K562 (cell line): ENCODE data around the gene POLR3A. TPM values are rescaled to one million over a fixed set of nuclear protein-coding genes. Genes with fewer than 3 reads are reported as not detected.
A peak's percentile ranks its signal among the peaks of the same experiment; 100 is the strongest.

ENCODE experiments used
- ATAC-seq: fragments of 200-7000 bp; cut with Tn5 transposase; 3 replicates; pipeline ENCODE4 v1.9.1; 2020; ENCODE audit warnings: moderate library complexity
- BruUV-seq: library from RNA; stranded (reverse); fragments of 400-500 nt; replicated peaks from 2 replicates; lab custom pipeline; 2021; lab: Mats Ljungman, UMichigan
- CTCF ChIA-PET: fragments of 300-600 bp; formaldehyde crosslinking; extraction: SDS; loops from one replicate; lab custom pipeline; 2021; ENCODE audit warnings: low intra/inter-chr PET ratio; lab: Yijun Ruan, JAX
- POLR2A ChIA-PET: fragments of 300-600, 350-650 bp; sonication (Branson Sonifier 250); formaldehyde crosslinking; extraction: SDS; loops from one replicate; lab custom pipeline; 2021; ENCODE audit warnings: antibody characterized with exemption, inconsistent platforms; lab: Yijun Ruan, JAX
- DNase-seq, 4 experiments: peaks; one replicate each; pipeline versions ENCODE4 v3.0.0 to v3.0.0-alpha.2; 2011 to 2018; ENCODE audit warnings: low spot score in 3 of 4, mixed read lengths in 3 of 4; ENCODE audit errors: extremely low read depth in 1 of 4
- FAIRE-seq: peaks from 2 replicates; lab custom pipeline; 2011; peaks lifted over from hg19 to GRCh38; lab: Jason Lieb, UNC
- H2AFZ ChIP-seq: 2 replicates; pipeline ENCODE4 v1.6.0; 2011; ENCODE audit warnings: low read depth, low read length, control low read depth, inconsistent platforms
- H3K27ac ChIP-seq: fragments of 200-600 bp; 3 replicates; pipeline ENCODE4 v1.8.0; 2011; ENCODE audit warnings: low read depth, mild to moderate bottlenecking, control low read depth, inconsistent platforms, low read length, moderate library complexity, mixed read lengths; ENCODE audit errors: extremely low read depth
- H3K27me3 ChIP-seq, 2 experiments: fragments of 300-600 bp in 1 of 2; 2 replicates in 1 of 2; 3 replicates in 1 of 2; pipeline versions ENCODE4 v1.6.0 to v1.8.0; 2011; ENCODE audit warnings: inconsistent platforms in 2 of 2, low read length in 2 of 2, mild to moderate bottlenecking in 1 of 2, mixed read lengths in 1 of 2, moderate library complexity in 1 of 2; ENCODE audit not compliant: control insufficient read depth in 2 of 2, insufficient read depth in 2 of 2
- H3K36me3 ChIP-seq: fragments of 300-600 bp; 3 replicates; pipeline ENCODE4 v1.8.0; 2011; ENCODE audit warnings: mild to moderate bottlenecking, low read length, inconsistent platforms; ENCODE audit not compliant: control insufficient read depth, insufficient read depth
- H3K4me1 ChIP-seq, 2 experiments: fragments of 200-600 bp in 1 of 2; replicated peaks in 1 of 2; 2 replicates in 1 of 2; 3 replicates in 1 of 2; pipeline versions ENCODE4 v1.5.1 to v1.8.0; 2011; ENCODE audit warnings: inconsistent platforms in 2 of 2, low read length in 2 of 2, mild to moderate bottlenecking in 1 of 2, mixed read lengths in 1 of 2, moderate library complexity in 1 of 2; ENCODE audit not compliant: control insufficient read depth in 2 of 2, insufficient read depth in 2 of 2
- H3K4me2 ChIP-seq: 2 replicates; pipeline ENCODE4 v1.6.1; 2011; ENCODE audit warnings: low read length, control low read depth, inconsistent platforms, mixed read lengths; ENCODE audit not compliant: insufficient read depth
- H3K4me3 ChIP-seq: fragments of 200-600 bp; sonication (generic), shearing (Covaris generic); 2 replicates; pipeline ENCODE4 v1.5.1; 2016; ENCODE audit warnings: control low read depth, inconsistent platforms
- H3K79me2 ChIP-seq: fragments of 200-600 bp; 3 replicates; pipeline ENCODE4 v1.8.0; 2011; ENCODE audit warnings: low read length, inconsistent platforms; ENCODE audit not compliant: control insufficient read depth, insufficient read depth
- H3K9ac ChIP-seq, 2 experiments: 2 replicates each; pipeline versions ENCODE4 v1.6.0 to v1.6.1; 2011; ENCODE audit warnings: low read depth in 2 of 2, low read length in 2 of 2, control low read depth in 1 of 2, inconsistent platforms in 1 of 2, mild to moderate bottlenecking in 1 of 2, mixed read lengths in 1 of 2; ENCODE audit not compliant: insufficient read depth in 1 of 2
- H3K9me1 ChIP-seq: one replicate; pipeline ENCODE4 v1.6.0; 2011; ENCODE audit warnings: inconsistent platforms, mild to moderate bottlenecking, low read length, moderate library complexity; ENCODE audit not compliant: control insufficient read depth, insufficient read depth
- H3K9me3 ChIP-seq: replicated peaks from 2 replicates; pipeline ENCODE4 v1.5.1; 2011; ENCODE audit warnings: low read depth, low read length, inconsistent platforms; ENCODE audit not compliant: control insufficient read depth, insufficient read depth
- H4K20me1 ChIP-seq: replicated peaks from 2 replicates; pipeline ENCODE4 v1.6.1; 2011; ENCODE audit warnings: low read length, inconsistent platforms, mixed read lengths; ENCODE audit not compliant: control insufficient read depth, insufficient read depth
- EHMT2 ChIP-seq: fragments of 450-650 bp; IDR thresholded peaks from 2 replicates; pipeline ENCODE4 v1.6.1; 2018; ENCODE audit warnings: antibody characterized with exemption
- GABPB2 ChIP-seq: fragments of 250-450 bp; sonication (Bioruptor Pico); conservative IDR thresholded peaks from 2 replicates; pipeline ENCODE4 v1.5.1; 2021; ENCODE audit warnings: mild to moderate bottlenecking
- KLF6 ChIP-seq: fragments of 250-450 bp; sonication (Bioruptor Pico); IDR thresholded peaks from 2 replicates; pipeline ENCODE4 v1.4.0; 2020; ENCODE audit warnings: mild to moderate bottlenecking, moderate library complexity, borderline replicate concordance
- MCM5 ChIP-seq: fragments of 450-650 bp; IDR thresholded peaks from 2 replicates; pipeline ENCODE4 v1.6.1; 2016; ENCODE audit warnings: low read depth
- NR2F6 ChIP-seq: fragments of 450-650 bp; formaldehyde crosslinking; IDR thresholded peaks from 2 replicates; pipeline ENCODE4 v1.4.0; 2020; ENCODE audit warnings: mild to moderate bottlenecking
- SRSF3 ChIP-seq: fragments of 200-400 bp; formaldehyde crosslinking; IDR thresholded peaks from 2 replicates; pipeline ENCODE4 v1.6.1; 2016; ENCODE audit warnings: mild to moderate bottlenecking, low read length, moderate library complexity; ENCODE audit not compliant: insufficient read depth
- TEAD1 ChIP-seq, 2 experiments: fragments of 450-650 bp in 1 of 2; sonication (generic) in 1 of 2; formaldehyde crosslinking; IDR thresholded peaks; 2 replicates each; pipeline versions ENCODE4 v1.4.0 to v1.8.0; 2020 to 2022; ENCODE audit warnings: mild to moderate bottlenecking in 2 of 2, missing genetic modification reagents in 1 of 2
- ZNF232 ChIP-seq: sonication (generic); formaldehyde crosslinking; IDR thresholded peaks from 2 replicates; pipeline ENCODE4 v1.8.0; 2022; ENCODE audit warnings: mild to moderate bottlenecking, missing genetic modification reagents
- ZNF316 ChIP-seq: fragments of 450-650 bp; IDR thresholded peaks from 2 replicates; pipeline ENCODE4 v1.6.1; 2016
- WGBS: fragments of 100-300 bp; shearing (Covaris generic); methylation state at CpG from one replicate; pipeline ENCODE4 v1.1.6; 2016; ENCODE audit warnings: low coverage, mixed read lengths; ENCODE audit not compliant: insufficient coverage; ENCODE audit errors: missing lambda C conversion rate; 5-methylcytosine and 5-hydroxymethylcytosine counted together
- in situ Hi-C: fragments of 300-500 bp; cut with MboI; formaldehyde crosslinking; loops from 4 replicates; pipeline ENCODE4 v1.15.0; 2018; ENCODE audit warnings: inconsistent platforms, mixed read lengths
- intact Hi-C: fragments of 100-400 bp; cut with micrococcal nuclease; formaldehyde crosslinking; loops from 2 replicates; pipeline ENCODE4 v1.14.2; 2022
- polyA plus RNA-seq, 8 experiments: library from polyadenylated mRNA; depleted of rRNA in 4 of 8; stranded (reverse) in 5 of 8; unstranded in 3 of 8; fragments of >200 nt; fragmentation: Nextera tagmentation in 2 of 8; fragmentation: Illumina TruSeq in 1 of 8; extraction: Ambion mirVana in 2 of 8; extraction: Trizol in 1 of 8; gene quantifications; 2 replicates each; pipeline versions ENCODE4 v1.2.1 to v1.2.3, GENCODE V29; 2011 to 2014; ENCODE audit warnings: inconsistent platforms in 1 of 8, missing spikeins in 1 of 8
- total RNA-seq, 7 experiments: library from RNA; depleted of rRNA in 6 of 7; stranded (reverse); fragments of >200 nt in 6 of 7; fragmentation: Illumina TruSeq in 2 of 7; extraction: Trizol in 2 of 7; gene quantifications; 2 replicates each; pipeline versions ENCODE4 v1.2.1 to v1.2.3, GENCODE V29; 2011 to 2021; ENCODE audit warnings: low replicate concordance in 1 of 7
- TF ChIP-seq, protein P1 (sequence below), 2 experiments: fragments of 450-650 bp; formaldehyde crosslinking in 1 of 2; IDR thresholded peaks; 2 replicates each; pipeline versions ENCODE4 v1.4.0 to v1.6.1; 2014 to 2020; ENCODE audit warnings: mild to moderate bottlenecking in 2 of 2, borderline replicate concordance in 1 of 2, low read depth in 1 of 2
- TF ChIP-seq, protein P2 (sequence below), 2 experiments: fragments of 450-650 bp in 1 of 2; sonication (generic) in 1 of 2; formaldehyde crosslinking in 1 of 2; IDR thresholded peaks in 1 of 2; conservative IDR thresholded peaks in 1 of 2; 2 replicates each; pipeline versions ENCODE4 v1.6.1 to v1.8.1; 2016 to 2023; ENCODE audit warnings: mild to moderate bottlenecking in 2 of 2, moderate library complexity in 2 of 2, inconsistent platforms in 1 of 2, missing genetic modification reagents in 1 of 2
- TF ChIP-seq, protein P3 (sequence below): sonication (generic); formaldehyde crosslinking; IDR thresholded peaks from 2 replicates; pipeline ENCODE4 v1.9.0; 2022; ENCODE audit warnings: mild to moderate bottlenecking, missing genetic modification reagents
- TF ChIP-seq, protein P4 (sequence below): fragments of 450-650 bp; formaldehyde crosslinking; IDR thresholded peaks from 2 replicates; pipeline ENCODE4 v1.4.0; 2022; ENCODE audit warnings: mild to moderate bottlenecking, moderate library complexity

Gene POLR3A
- total and polyA plus RNA-seq, 9 of the 15 experiments (the other 6 are each of a cell fraction or from before 2014, with no cell fraction given): 14.9 to 37.0 (median 26.7) TPM

DNA sequence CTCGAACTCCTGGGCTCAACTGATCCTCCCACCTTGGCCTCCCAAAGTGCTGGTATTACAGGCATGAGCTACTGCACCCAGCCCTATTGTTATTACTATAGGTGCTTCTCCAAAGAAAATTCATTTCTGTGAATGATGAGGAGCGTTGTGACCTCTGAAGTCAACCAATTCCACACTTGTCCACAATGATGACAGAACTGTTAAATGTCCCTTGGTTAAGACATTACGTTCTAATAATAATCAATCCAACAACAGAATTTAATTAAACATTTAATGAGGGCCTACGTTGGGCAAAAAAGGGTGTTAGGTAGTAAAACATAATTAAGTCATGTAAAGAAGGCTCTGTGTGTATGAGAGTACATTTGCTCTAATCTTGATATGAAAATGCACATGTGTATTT is 18.2 kb downstream of the POLR3A start:
- 88% methylated on average over 4 of the region's 4 CpGs for WGBS
- Histone ChIP-seq H3K27me3 (no peaks in the 10 kb centered on the region), H3K9ac (no peak overlapping the region), H3K4me2 (no peak overlapping the region), H3K36me3 (peaks cover 94% of the 10 kb centered on the region), H3K27ac (no peak overlapping the region), H3K4me3 (no peak overlapping the region), H2AFZ (no peak overlapping the region), H4K20me1 (no peaks in the 10 kb centered on the region), H3K4me1 (no peaks in the 10 kb centered on the region), H3K79me2 (no peaks in the 10 kb centered on the region), H3K9me3 (no peaks in the 10 kb centered on the region), H3K9me1 (no peaks in the 10 kb centered on the region)
- intact Hi-C loops: no loop called here
- FAIRE-seq: no peak
- ChIA-PET POLR2A (interaction anchor here (0.7 to 1.2 kb wide), 2 partner anchors 23 to 162 kb away, joined by 3 to 5 read pairs; no protein-coding TSS in a partner anchor), CTCF (no interaction called here)
- in situ Hi-C loops: no loop called here
- DNase-seq: no peak
- ATAC-seq: no peak
- BruUV-seq: TSS peak; percentile 4
- no peak for TF ChIP-seq TEAD1 (CRISPR knock-in tag; IDR thresholded peaks at IDR 0.05)
- TF ChIP-seq NR2F6 (CRISPR knock-in tag): no peak
- TF ChIP-seq, protein P1, sequence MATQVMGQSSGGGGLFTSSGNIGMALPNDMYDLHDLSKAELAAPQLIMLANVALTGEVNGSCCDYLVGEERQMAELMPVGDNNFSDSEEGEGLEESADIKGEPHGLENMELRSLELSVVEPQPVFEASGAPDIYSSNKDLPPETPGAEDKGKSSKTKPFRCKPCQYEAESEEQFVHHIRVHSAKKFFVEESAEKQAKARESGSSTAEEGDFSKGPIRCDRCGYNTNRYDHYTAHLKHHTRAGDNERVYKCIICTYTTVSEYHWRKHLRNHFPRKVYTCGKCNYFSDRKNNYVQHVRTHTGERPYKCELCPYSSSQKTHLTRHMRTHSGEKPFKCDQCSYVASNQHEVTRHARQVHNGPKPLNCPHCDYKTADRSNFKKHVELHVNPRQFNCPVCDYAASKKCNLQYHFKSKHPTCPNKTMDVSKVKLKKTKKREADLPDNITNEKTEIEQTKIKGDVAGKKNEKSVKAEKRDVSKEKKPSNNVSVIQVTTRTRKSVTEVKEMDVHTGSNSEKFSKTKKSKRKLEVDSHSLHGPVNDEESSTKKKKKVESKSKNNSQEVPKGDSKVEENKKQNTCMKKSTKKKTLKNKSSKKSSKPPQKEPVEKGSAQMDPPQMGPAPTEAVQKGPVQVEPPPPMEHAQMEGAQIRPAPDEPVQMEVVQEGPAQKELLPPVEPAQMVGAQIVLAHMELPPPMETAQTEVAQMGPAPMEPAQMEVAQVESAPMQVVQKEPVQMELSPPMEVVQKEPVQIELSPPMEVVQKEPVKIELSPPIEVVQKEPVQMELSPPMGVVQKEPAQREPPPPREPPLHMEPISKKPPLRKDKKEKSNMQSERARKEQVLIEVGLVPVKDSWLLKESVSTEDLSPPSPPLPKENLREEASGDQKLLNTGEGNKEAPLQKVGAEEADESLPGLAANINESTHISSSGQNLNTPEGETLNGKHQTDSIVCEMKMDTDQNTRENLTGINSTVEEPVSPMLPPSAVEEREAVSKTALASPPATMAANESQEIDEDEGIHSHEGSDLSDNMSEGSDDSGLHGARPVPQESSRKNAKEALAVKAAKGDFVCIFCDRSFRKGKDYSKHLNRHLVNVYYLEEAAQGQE (IDR thresholded peaks at IDR 0.05; ENCODE audit: borderline replicate concordance): no peak
- TF ChIP-seq, protein P1 (CRISPR knock-in tag; IDR thresholded peaks at IDR 0.05; ENCODE audit: low read depth): no peak
- TF ChIP-seq MCM5: no peak
- no peak for TF ChIP-seq ZNF316
- TF ChIP-seq, protein P2, sequence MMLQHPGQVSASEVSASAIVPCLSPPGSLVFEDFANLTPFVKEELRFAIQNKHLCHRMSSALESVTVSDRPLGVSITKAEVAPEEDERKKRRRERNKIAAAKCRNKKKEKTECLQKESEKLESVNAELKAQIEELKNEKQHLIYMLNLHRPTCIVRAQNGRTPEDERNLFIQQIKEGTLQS (IDR thresholded peaks at IDR 0.05): no peak
- TF ChIP-seq, protein P2 (CRISPR knock-in tag; conservative IDR thresholded peaks at IDR 0.05): no peak
- TF ChIP-seq, protein P3, sequence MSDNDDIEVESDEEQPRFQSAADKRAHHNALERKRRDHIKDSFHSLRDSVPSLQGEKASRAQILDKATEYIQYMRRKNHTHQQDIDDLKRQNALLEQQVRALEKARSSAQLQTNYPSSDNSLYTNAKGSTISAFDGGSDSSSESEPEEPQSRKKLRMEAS (CRISPR knock-in tag): no peak
- no peak for TF ChIP-seq GABPB2 (CRISPR knock-in tag)
- no peak for TF ChIP-seq EHMT2
- TF ChIP-seq SRSF3: no peak
- TF ChIP-seq ZNF232 (CRISPR knock-in tag): no peak
- no peak for TF ChIP-seq KLF6 (CRISPR knock-in tag)
- TF ChIP-seq, protein P4, sequence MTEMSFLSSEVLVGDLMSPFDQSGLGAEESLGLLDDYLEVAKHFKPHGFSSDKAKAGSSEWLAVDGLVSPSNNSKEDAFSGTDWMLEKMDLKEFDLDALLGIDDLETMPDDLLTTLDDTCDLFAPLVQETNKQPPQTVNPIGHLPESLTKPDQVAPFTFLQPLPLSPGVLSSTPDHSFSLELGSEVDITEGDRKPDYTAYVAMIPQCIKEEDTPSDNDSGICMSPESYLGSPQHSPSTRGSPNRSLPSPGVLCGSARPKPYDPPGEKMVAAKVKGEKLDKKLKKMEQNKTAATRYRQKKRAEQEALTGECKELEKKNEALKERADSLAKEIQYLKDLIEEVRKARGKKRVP (CRISPR knock-in tag): no peak
